Mucosa of descending colon (tissue), 3 donors: ENCODE measurements around the gene MYL12B. TPM values are rescaled to one million over a fixed set of nuclear protein-coding genes. Genes with fewer than 3 reads are reported as not detected.

ENCODE experiments used
- ATAC-seq: fragments of 200-7000 bp; cut with Tn5 transposase; one replicate; pipeline ENCODE4 v1.9.1; 2020; ENCODE audit warnings: mild to moderate bottlenecking, moderate library complexity
- DNase-seq, 3 donors: peaks; one replicate each; pipeline ENCODE4 v3.0.0-alpha.2; 2020
- H3K36me3 ChIP-seq: fragments of 200-600 bp; one replicate; pipeline ENCODE4 v1.8.0; 2021; ENCODE audit warnings: low read depth, mild to moderate bottlenecking
- H3K4me1 ChIP-seq: fragments of 200-600 bp; one replicate; pipeline ENCODE4 v1.8.0; 2021; ENCODE audit warnings: low read depth, mild to moderate bottlenecking
- H3K4me3 ChIP-seq: fragments of 200-600 bp; one replicate; pipeline ENCODE4 v1.8.0; 2021; ENCODE audit warnings: mild to moderate bottlenecking
- H3K9me3 ChIP-seq: fragments of 200-600 bp; one replicate; pipeline ENCODE4 v1.8.0; 2021; ENCODE audit warnings: mild to moderate bottlenecking
- CTCF ChIP-seq: fragments of 200-600 bp; IDR thresholded peaks from one replicate; pipeline ENCODE4 v1.8.0; 2022; ENCODE audit warnings: antibody characterized with exemption, mild to moderate bottlenecking
- intact Hi-C, 2 donors: fragments of 100-400 bp; cut with DNase I in 1 of 2; cut with micrococcal nuclease in 1 of 2; formaldehyde crosslinking; loops; one replicate each; pipeline versions ENCODE4 v1.11.0 to v1.11.1; 2022; cut with DNase I, micrococcal nuclease
- total RNA-seq, 3 donors: library from RNA; stranded (reverse); fragmentation: NEBNext Ultra II Directional in 2 of 3; extraction: Animal tissue kit (Norgen Biotek cat#: 25700) in 2 of 3; gene quantifications; one replicate each; pipeline versions ENCODE4 v1.2.1 to v1.2.4, GENCODE V29; 2021 to 2023
- donor health status: DM: no; HTN: no; CAD: no; lungs with moderate emphysema.
- donor health status: DM: no; HTN: no; CAD: no.
- donor health status: DM: no; HTN: yes; CAD: no.

MYL12B gene
- total RNA-seq, 3 donors from 2014 or later = 317 to 609 (median 569) TPM

GRCh38 chr18:3286159-3286558 is 24.2 kb downstream of the MYL12B start:
- Histone ChIP-seq H3K9me3 (peaks cover 10% of the 10 kb centered on the region), H3K4me3 (no peak overlapping the region), H3K4me1 (no peaks in the 10 kb centered on the region), H3K36me3 (no peaks in the 10 kb centered on the region)
- DNase-seq = no peak
- intact Hi-C loops = loop anchor here in 1 of 2 donors (10.0 kb wide), 1 partner anchor 299 kb away; no protein-coding TSS in a partner anchor
- ATAC-seq = no peak
- TF ChIP-seq CTCF = no peak

DNA sequence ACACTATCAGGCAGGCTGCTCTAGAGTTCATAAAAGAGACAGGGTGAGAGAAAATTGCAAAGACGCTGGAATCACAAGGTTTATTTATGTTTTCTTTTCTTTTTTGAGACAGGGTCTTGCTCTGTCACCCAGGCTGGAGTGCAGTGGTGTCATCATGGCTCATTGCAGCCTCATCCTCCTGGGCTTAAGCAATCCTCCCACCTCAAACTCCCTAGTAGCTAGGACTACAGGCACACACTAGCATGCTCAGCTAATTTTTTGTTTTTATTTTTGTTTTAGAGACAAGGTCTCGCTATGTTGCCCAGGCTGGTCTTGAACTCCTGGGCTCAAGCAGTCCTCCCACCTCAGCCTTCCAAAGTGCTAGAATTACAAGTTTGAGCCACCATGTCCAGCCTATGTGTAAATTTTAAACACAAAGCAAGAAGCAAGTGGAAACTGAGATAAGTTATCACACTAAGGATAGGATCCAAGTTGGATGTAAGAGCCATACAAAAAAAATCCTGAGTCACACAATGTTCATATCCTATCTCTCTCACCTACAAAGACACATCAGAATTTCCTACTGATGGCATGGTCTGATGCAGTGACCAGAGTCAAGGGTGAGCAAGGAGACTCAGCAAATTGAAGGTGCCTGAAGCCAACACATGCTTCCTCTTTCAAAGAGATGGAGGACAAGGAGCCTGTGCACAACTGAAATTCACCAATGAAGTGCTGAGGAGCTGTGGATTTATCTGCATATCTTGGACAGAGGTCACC is 31.4 kb downstream of the MYL12B start:
- ATAC-seq = no peak
- intact Hi-C loops = no loop called here

GRCh38 chr18:3294435-3295080 is 32.6 kb downstream of the MYL12B start:
- no peak for TF ChIP-seq CTCF
- DNase-seq = no peak
- Histone ChIP-seq H3K4me1 (peaks cover 2% of the 10 kb centered on the region), H3K36me3 (no peaks in the 10 kb centered on the region), H3K9me3 (peaks cover 10% of the 10 kb centered on the region), H3K4me3 (no peak overlapping the region)
- intact Hi-C loops = no loop called here
- no peak for ATAC-seq

More for the DNA sequence above, 31.4 kb downstream of the MYL12B start:
- DNase-seq = no peak
- peaks cover 2% of the 10 kb centered on the region for H3K4me1 ChIP-seq
- no peak for TF ChIP-seq CTCF
- no peak overlapping the region for H3K4me3 ChIP-seq
- peaks cover 10% of the 10 kb centered on the region for H3K9me3 ChIP-seq
- H3K36me3 ChIP-seq = no peaks in the 10 kb centered on the region

DNA sequence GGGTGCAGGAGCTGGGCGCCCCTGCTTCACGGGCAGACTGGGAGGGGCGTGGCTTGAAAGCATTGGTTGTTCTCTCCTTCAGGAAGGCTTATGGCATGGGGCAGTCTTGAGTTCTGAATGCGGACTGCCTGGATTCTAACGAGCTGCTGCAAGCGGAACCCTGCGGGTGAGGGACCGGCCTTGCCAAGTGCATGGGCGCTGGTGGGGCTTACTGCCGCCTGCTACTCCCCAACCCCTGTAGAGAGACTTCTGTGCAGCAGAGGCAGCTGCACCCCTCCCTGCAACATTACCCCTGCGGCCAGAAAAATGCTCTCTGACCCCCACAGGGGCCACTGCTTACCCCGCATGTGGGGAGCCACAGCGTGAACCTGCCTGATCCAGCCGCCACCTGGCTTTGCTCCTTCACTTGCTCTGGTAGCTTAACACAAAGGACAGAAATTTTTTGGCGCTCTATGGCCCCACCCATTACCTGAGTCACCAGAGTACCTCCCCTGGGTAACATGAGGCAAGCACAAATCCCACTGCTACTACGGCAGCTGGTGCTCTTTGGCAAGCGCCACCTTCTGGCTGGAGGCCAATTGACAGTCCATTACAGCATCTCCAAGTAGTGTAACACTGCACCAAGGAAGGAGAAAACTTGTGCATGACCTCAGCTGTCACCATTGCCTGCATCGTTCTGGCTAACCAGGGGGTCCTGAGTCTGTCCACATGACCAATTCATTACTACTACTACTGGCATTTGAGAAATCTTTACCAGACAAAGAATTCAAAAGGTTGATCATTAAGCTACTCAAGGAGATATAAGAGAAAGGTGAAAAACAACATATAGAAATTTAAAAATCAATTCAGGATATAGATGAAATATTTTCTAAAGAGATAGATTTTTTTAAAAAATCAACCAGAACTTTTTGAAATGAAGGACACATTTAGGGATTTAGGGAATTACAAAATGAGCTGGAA is 35.4 kb downstream of the MYL12B start:
- ATAC-seq (peak; percentile 99), DNase-seq (peak; percentile 92 to 98 (median 93))
- no peaks in the 10 kb centered on the region for H3K9me3 ChIP-seq
- peak overlapping the region; percentile 32 for H3K4me3 ChIP-seq
- H3K4me1 ChIP-seq = peaks cover 2% of the 10 kb centered on the region
- intact Hi-C loops = no loop called here
- peak; percentile 41 for TF ChIP-seq CTCF
- H3K36me3 ChIP-seq = no peaks in the 10 kb centered on the region

- intact Hi-C loops = no loop called here
- ATAC-seq (no peak), DNase-seq (no peak)
- no peaks in the 10 kb centered on the region for H3K36me3 ChIP-seq
- TF ChIP-seq CTCF = no peak
- H3K4me3 ChIP-seq = no peak overlapping the region
- H3K4me1 ChIP-seq = no peaks in the 10 kb centered on the region
- no peaks in the 10 kb centered on the region for H3K9me3 ChIP-seq
These were observed 42.9 kb downstream of the MYL12B start for GRCh38 chr18:3304832-3305231.
